ENCODE results near the gene MACROD2.

- TF ChIP-seq CTCF (optimal IDR thresholded peaks at IDR 0.05 in 1 of 3, IDR thresholded peaks at IDR 0.05 in 1 of 3, conservative IDR thresholded peaks at IDR 0.05 in 1 of 3; ENCODE audit: extremely low read depth in 1 of 3, insufficient read depth in 2 of 3, low read length in 3 of 3) (no peak), EZH2 (IDR thresholded peaks at IDR 0.05; ENCODE audit: low read length) (no peak)
Measured at GRCh38 chr20:14732343-14732742, 737.0 kb downstream of the MACROD2 start.
